Coronary artery (tissue), 2 donors: ENCODE measurements around the gene HACD4.

Experiments used
- DNase-seq: peaks from one replicate; pipeline ENCODE4 v3.0.0-alpha.2; 2017; ENCODE audit warnings: low spot score
- H3K27ac ChIP-seq, 2 donors: fragments of 200-600 bp; sonication (generic); one replicate each; pipeline ENCODE4 v1.5.1; 2016 to 2019
- H3K4me3 ChIP-seq: fragments of 200-600 bp; sonication (generic); 2 replicates; pipeline ENCODE4 v1.5.1; 2016; ENCODE audit warnings: mild to moderate bottlenecking, moderate library complexity
- TF ChIP-seq, protein P1 (sequence below): fragments of 200-600 bp; sonication (generic); IDR thresholded peaks from one replicate; pipeline ENCODE4 v1.5.1; 2019; ENCODE audit warnings: antibody characterized with exemption

HACD4 gene

DNA sequence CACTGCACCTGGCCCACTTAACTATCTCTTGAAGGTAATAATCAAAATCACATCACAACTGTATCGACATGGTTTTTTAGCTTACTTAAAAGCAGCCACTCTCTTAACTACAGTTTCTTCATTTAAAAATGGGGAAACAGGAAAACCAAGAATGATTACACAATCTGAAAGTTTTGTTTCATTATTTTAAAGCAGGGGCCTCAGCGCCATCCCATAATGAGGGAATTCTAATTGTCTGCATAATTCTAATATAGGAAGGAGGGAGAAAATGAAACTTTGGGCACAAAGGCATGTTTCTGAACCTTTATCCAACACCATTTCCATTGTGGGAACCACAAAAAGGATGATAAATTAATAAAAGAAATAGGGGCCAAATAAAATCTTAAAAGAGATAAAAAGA is 7.6 kb downstream of the HACD4 start:
- DNase-seq, result no peak
- no peak overlapping the region for H3K4me3 ChIP-seq
- TF ChIP-seq, protein P1, sequence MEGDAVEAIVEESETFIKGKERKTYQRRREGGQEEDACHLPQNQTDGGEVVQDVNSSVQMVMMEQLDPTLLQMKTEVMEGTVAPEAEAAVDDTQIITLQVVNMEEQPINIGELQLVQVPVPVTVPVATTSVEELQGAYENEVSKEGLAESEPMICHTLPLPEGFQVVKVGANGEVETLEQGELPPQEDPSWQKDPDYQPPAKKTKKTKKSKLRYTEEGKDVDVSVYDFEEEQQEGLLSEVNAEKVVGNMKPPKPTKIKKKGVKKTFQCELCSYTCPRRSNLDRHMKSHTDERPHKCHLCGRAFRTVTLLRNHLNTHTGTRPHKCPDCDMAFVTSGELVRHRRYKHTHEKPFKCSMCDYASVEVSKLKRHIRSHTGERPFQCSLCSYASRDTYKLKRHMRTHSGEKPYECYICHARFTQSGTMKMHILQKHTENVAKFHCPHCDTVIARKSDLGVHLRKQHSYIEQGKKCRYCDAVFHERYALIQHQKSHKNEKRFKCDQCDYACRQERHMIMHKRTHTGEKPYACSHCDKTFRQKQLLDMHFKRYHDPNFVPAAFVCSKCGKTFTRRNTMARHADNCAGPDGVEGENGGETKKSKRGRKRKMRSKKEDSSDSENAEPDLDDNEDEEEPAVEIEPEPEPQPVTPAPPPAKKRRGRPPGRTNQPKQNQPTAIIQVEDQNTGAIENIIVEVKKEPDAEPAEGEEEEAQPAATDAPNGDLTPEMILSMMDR, result no peak
- no peak overlapping the region for H3K27ac ChIP-seq

DNA sequence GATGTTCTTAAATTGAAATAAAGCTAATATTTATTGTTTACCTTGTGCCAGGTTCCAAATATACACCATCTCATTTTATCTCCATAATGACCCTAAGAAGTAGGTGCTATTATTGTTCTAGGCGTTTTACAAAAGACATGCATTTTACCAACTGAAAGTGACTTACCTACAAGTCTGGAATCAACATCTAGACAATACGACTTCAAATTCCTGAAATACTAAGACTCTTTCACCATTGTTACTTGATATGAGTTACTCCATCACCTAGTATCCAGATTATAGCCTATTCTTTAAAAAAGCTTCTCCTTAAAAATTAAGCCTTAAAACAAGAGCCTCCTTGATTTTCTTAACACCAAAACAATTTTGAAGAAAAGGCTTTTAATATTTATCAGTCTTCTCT is 13.3 kb downstream of the HACD4 start:
- H3K27ac ChIP-seq, result no peak overlapping the region
- DNase-seq, result no peak
- no peak overlapping the region for H3K4me3 ChIP-seq
- TF ChIP-seq, protein P1, result no peak

DNA sequence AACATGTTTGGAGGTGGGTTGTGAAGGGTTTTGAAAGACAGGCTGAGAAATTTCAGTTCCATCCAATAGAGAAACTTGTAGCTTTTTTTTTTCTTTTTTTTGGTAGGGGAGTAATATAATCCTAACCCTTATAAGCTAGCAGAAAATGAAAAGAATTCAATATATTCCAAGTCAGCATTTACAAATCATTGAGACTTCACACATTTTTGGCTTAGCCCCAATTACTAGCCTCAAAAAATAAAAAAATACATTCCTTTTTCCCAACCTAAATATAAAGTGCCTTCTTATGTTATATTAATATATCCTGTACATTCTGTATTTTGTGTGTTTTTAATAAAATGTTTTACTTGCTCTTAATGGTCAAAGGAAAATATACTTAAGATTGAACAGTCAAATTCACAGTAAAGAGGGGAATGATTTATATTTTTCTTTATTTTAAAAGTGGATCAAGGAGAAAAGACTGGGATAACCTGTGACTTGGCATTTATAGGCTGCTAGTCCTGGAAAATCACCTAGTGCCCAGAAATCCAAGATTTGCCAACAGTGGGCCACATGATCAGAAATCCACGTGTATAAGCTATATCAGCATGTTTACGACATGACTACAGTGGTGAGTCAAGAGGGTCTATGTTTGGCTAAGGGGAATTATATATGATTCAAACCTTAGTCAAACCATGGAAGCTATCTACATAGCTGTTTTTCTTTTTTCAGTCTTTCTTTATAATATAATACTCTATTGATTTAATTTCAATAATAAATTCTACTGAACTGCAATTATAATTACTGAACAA is 14.5 kb downstream of the HACD4 start:
- no peak overlapping the region for H3K4me3 ChIP-seq
- no peak overlapping the region for H3K27ac ChIP-seq
- TF ChIP-seq, protein P1, result no peak
- no peak for DNase-seq

DNA sequence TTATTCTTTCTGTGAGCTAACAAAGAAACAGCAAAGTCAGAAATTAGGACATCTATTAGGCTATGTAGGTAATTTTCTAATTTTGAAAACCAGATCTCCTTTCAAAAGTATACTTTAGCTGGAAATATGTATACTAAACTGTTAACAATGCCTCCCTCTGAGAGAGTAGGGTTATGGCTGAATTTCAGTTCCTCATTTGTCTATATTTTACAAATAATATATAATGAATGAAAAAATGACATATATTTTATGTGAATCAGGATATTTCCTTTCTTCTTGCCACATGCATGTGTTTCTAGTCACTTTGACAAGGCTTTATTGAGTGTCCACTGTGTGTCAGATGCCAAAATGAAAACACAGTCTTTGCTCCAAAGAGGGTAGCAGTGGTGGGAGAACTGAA is 15.4 kb downstream of the HACD4 start:
- TF ChIP-seq, protein P1, result no peak
- DNase-seq, result no peak
- H3K4me3 ChIP-seq, result no peak overlapping the region
- no peak overlapping the region for H3K27ac ChIP-seq

DNA sequence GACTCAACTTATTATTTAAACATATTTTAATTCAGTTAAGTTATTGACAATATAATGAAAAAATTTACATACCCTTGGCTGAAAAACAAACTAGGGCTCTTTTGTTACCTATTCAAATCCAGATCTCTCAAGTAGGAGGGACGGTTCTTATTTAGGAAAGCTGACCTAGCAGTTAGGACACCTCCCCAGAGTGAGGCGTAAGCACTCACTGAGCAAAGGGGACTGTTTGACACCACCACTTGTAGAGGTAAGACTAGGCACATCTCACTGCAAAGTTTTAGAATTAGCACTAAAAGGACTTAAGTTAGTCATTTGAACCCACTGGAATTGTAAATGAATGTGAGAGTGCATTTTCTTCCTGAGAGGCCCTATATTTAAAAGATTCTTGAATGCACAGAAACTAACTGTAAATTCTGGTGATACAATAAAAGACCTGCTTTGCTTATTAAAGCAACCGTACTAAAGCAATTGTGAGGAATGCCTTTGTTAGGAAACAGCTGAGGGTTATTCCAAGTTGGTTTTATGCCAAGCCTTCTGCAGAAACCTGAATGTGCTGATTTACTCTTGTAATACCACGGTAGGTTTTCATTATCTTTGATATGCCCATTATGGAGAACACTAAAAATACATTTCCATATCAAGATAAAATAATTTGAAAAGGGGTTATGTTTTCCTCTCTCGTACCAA is 16.2 kb downstream of the HACD4 start:
- Histone ChIP-seq H3K27ac (no peak overlapping the region), H3K4me3 (no peak overlapping the region)
- no peak for DNase-seq
- TF ChIP-seq, protein P1, result no peak

DNA sequence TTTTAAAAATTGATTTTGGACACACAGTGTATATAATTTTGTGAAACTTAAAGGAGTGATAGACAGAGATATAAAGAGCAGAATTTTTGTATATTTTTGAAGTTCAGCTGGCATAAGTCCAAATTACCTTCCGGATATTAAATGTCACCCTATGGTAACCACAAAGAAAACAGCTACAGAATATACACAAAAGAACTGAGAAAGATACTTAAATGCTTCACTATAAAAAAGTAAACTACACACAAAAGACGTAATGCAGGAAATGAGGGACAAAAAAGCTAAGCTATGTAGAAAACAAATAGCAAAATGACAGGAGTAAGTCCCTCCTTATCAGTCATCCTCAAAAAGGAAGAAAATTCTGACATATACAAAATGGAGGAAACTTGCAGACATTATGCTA is 29.4 kb downstream of the HACD4 start:
- Histone ChIP-seq H3K4me3 (no peak overlapping the region), H3K27ac (no peak overlapping the region)
- no peak for DNase-seq
- TF ChIP-seq, protein P1, result no peak

DNA sequence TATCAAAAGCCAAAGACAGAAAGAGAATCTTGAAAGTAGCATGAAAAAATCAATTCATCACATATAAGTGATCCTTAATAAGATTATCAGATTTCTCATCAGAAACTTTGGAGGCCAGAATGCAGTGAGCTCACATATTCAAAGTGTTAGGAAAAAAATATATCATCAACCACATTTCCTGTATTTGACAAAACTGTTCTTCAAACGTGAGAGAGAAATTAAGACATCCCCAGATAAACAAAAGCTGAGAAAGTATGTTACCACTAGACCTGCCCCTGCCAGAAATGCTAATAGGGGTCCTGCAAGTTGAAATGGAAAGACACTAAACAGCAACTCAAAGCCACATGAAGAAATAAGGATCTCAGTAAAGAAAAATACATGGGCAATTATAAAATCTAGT is 29.9 kb downstream of the HACD4 start:
- TF ChIP-seq, protein P1, result no peak
- Histone ChIP-seq H3K27ac (no peak overlapping the region), H3K4me3 (no peak overlapping the region)
- DNase-seq, result no peak
